Umbilical cord (tissue), 2 donors: ENCODE measurements around the gene ZSCAN18. TPM values are rescaled to one million over a fixed set of nuclear protein-coding genes. Genes with fewer than 3 reads are reported as not detected.
A peak's percentile ranks its signal among the peaks of the same experiment; 100 is the strongest.

ENCODE experiments used
- DNase-seq: peaks from one replicate; pipeline ENCODE4 v3.0.0-alpha.2; 2015; ENCODE audit warnings: low spot score
- total RNA-seq: library from RNA; depleted of rRNA; stranded (reverse); fragments of >200 nt; gene quantifications from one replicate; pipeline ENCODE4 v1.2.3, GENCODE V29; 2014; ENCODE audit warnings: low replicate concordance; ENCODE audit not compliant: insufficient read depth

Gene ZSCAN18
- total RNA-seq, 1 donor from 2014 or later = 46.2 TPM

- no peak for DNase-seq
These were observed 53.1 kb downstream of the ZSCAN18 start for GRCh38 chr19:58044886-58045285.

- DNase-seq = no peak
These were observed 53.6 kb downstream of the ZSCAN18 start for GRCh38 chr19:58044391-58044790.

GRCh38 chr19:58042495-58043340 is 55.3 kb downstream of the ZSCAN18 start:
- DNase-seq = no peak

GRCh38 chr19:58040751-58041525 is 57.1 kb downstream of the ZSCAN18 start:
- DNase-seq = no peak

GRCh38 chr19:58038688-58039204 is 59.3 kb downstream of the ZSCAN18 start:
- DNase-seq = peak; percentile 13

- no peak for DNase-seq
These were observed 59.9 kb downstream of the ZSCAN18 start for GRCh38 chr19:58037927-58038687.

GRCh38 chr19:58035863-58036262 is 62.2 kb downstream of the ZSCAN18 start:
- DNase-seq = no peak

GRCh38 chr19:58034477-58034793 is 63.6 kb downstream of the ZSCAN18 start:
- no peak for DNase-seq

Other genes with a start within 250 kb of the ZSCAN18 start
- 27.0 TPM for gene ZNF587, start 248.4 kb downstream of the ZSCAN18 start, total RNA-seq
- 20.0 TPM for gene ZNF814, start 209.2 kb downstream of the ZSCAN18 start, total RNA-seq
- gene ZNF417, start 181.6 kb downstream of the ZSCAN18 start, total RNA-seq = 29.1 TPM
- gene ZNF418, start 162.8 kb downstream of the ZSCAN18 start, total RNA-seq = 21.2 TPM
- gene ZNF256, start 150.5 kb downstream of the ZSCAN18 start, total RNA-seq = 14.0 TPM
- gene C19orf18, start 123.7 kb downstream of the ZSCAN18 start, total RNA-seq = not detected
- gene ZNF606, start 95.4 kb downstream of the ZSCAN18 start, total RNA-seq = 64.8 TPM
- 0.24 TPM for gene ZSCAN1, start 64.2 kb downstream of the ZSCAN18 start, total RNA-seq
- gene ZNF135, start 38.9 kb downstream of the ZSCAN18 start, total RNA-seq = 8.9 TPM
- gene ZNF329, start 52.6 kb upstream of the ZSCAN18 start, total RNA-seq = 11.8 TPM
- gene ZNF274, start 84.8 kb upstream of the ZSCAN18 start, total RNA-seq = 14.7 TPM
- 29.6 TPM for gene ZNF544, start 130.7 kb upstream of the ZSCAN18 start, total RNA-seq
- 5.3 TPM for gene ZNF8, start 180.7 kb upstream of the ZSCAN18 start, total RNA-seq
- 43.3 TPM for gene ERVK3-1, start 207.1 kb upstream of the ZSCAN18 start, total RNA-seq
- 2.9 TPM for gene ZSCAN22, start 228.8 kb upstream of the ZSCAN18 start, total RNA-seq